ENCODE results near the gene GNAT3. TPM values are rescaled to one million over a fixed set of nuclear protein-coding genes. Genes with fewer than 3 reads are reported as not detected.

Gene GNAT3
- total and polyA plus RNA-seq, 3 donors from 2014 or later = 0.38 TPM; not detected in 2

DNA sequence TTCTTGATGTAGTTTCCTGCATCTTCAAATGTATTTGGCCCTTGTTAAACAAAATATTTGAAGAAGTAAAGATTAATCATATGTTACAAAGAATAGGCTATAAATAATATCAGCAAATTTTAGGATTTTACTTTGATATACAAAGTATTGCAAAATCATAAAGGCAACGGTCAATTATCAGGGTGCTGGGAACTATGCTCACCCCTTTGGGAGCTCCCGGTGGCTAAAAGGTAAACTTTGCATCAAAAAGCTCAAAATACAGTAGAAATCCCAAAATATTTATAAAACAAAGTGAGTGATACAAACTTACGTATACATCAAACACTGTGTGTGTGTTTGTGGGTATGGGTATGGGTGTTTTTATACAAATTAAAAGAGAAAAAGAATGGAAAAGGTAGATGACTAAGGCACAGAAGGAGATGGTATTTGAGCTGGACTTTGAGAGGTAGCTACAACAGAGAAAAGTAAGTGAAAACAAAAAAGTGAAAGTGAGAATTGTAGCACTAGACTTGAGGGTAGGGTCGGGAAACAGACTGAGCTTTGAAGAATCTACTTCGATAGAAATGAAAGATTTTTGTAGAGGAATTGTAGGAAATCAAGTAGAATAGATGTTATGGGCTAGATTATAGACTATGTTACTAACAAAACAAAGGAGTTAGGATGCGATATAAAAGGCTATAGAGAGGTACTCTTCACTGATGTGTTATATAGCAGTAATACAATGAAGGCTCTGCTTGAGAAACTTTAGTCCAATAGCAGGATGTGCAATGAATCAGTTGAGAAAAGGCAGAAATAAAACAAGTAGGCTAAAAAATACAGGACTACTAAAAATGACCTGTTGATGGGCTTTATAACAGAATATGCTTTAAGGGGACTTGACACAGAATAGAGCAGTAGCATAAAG is 52.8 kb downstream of the GNAT3 start:
- Histone ChIP-seq H3K4me3 (no peak overlapping the region), H3K36me3 (ENCODE audit: low read depth, missing control alignments) (no peaks in the 10 kb centered on the region), H3K4me1 (no peaks in the 10 kb centered on the region), H3K9me3 (no peaks in the 10 kb centered on the region), H3K27me3 (no peaks in the 10 kb centered on the region), H3K27ac (no peak overlapping the region)
- 84 to 87% methylated on average over 6 of the region's 6 CpGs for WGBS, 2 donors
- TF ChIP-seq, protein P1, sequence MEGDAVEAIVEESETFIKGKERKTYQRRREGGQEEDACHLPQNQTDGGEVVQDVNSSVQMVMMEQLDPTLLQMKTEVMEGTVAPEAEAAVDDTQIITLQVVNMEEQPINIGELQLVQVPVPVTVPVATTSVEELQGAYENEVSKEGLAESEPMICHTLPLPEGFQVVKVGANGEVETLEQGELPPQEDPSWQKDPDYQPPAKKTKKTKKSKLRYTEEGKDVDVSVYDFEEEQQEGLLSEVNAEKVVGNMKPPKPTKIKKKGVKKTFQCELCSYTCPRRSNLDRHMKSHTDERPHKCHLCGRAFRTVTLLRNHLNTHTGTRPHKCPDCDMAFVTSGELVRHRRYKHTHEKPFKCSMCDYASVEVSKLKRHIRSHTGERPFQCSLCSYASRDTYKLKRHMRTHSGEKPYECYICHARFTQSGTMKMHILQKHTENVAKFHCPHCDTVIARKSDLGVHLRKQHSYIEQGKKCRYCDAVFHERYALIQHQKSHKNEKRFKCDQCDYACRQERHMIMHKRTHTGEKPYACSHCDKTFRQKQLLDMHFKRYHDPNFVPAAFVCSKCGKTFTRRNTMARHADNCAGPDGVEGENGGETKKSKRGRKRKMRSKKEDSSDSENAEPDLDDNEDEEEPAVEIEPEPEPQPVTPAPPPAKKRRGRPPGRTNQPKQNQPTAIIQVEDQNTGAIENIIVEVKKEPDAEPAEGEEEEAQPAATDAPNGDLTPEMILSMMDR (IDR thresholded peaks at IDR 0.05) = no peak
- no peak for TF ChIP-seq POLR2A (IDR thresholded peaks at IDR 0.05)
- intact Hi-C loops (cut with DNase I; ENCODE audit: low total_unique reads) = no loop called here
- DNase-seq = no peak

DNA sequence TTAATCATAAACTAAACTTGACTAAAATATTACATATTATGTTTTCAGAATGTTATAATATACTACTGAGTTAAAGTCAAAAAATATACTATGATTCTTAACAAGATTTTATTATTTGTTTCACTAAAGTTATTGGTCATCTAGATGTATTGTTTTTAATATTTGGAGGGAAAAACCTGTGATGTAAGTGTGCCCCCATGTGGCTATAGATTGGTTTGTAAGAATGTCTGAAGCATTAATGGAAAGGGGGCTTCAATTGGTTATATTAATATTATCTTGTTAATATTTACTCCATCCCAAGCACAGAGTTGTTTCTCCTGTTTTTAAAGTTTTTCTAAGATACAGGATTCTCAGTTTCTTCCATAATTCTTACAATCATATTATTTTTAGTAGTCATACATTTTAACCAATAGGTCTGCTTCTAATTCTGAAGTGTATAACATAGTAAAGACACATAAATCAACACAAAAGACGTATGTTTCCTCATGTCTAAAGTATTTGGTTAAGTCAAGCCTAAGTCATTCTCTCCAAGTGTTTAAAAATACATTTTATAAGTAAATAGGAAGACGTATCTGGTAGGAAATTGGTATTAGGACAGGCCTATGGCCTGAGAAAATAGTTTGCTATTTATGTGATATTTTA is 58.0 kb downstream of the GNAT3 start:
- DNase-seq = peak; percentile 18
- no peaks in the 10 kb centered on the region for H3K36me3 ChIP-seq (ENCODE audit: low read depth, missing control alignments)
- no peak overlapping the region for H3K4me3 ChIP-seq
- H3K27ac ChIP-seq = no peak overlapping the region
- no peaks in the 10 kb centered on the region for H3K27me3 ChIP-seq
- no peaks in the 10 kb centered on the region for H3K9me3 ChIP-seq
- WGBS, 2 donors = 75 to 76% methylated on average over 2 of the region's 2 CpGs
- no peaks in the 10 kb centered on the region for H3K4me1 ChIP-seq
- intact Hi-C loops (cut with DNase I; ENCODE audit: low total_unique reads) = no loop called here
- TF ChIP-seq, protein P1 (IDR thresholded peaks at IDR 0.05) = peak in 2 of 3 experiments; percentile 22 to 23
- TF ChIP-seq POLR2A (IDR thresholded peaks at IDR 0.05) = no peak

DNA sequence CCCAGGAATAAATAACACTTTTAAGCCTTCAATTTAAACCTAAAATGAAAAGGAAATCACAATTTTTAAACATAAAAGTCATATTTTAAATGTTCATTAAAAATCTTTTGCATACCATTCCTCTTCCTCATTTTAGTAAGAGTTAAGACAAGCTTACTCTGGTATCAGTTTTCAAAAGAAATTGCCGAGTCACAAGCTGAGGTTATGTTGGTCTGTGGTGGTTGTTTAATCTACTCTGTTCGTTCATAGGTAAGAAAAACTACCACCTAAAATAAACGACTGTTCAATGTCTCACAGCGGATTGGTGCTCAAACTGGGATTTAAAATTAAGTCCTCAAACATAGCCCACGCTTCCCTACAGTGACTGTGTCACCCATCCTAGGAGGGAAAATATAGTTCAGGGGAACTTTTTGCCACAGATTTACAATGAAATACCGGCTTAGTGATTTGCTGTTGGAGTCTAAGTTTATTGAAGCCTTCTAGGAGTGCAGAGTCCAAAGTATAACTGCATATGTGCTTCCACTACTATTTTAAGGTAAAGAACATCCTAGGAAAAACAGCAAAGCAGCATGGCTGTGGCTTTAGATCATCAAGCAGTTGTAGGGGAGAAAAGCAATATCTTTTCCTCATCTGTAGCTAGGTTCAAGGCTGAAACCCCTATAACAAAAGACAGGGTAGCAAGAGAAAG is 61.1 kb downstream of the GNAT3 start:
- H3K4me1 ChIP-seq = no peaks in the 10 kb centered on the region
- TF ChIP-seq, protein P1 (IDR thresholded peaks at IDR 0.05) = no peak
- no peak for TF ChIP-seq POLR2A (IDR thresholded peaks at IDR 0.05)
- H3K4me3 ChIP-seq = no peak overlapping the region
- WGBS, 2 donors = 73 to 75% methylated on average over 6 of the region's 6 CpGs
- no peaks in the 10 kb centered on the region for H3K27me3 ChIP-seq
- intact Hi-C loops (cut with DNase I; ENCODE audit: low total_unique reads) = no loop called here
- no peak overlapping the region for H3K27ac ChIP-seq
- H3K36me3 ChIP-seq (ENCODE audit: low read depth, missing control alignments) = no peaks in the 10 kb centered on the region
- DNase-seq = no peak
- no peaks in the 10 kb centered on the region for H3K9me3 ChIP-seq

DNA sequence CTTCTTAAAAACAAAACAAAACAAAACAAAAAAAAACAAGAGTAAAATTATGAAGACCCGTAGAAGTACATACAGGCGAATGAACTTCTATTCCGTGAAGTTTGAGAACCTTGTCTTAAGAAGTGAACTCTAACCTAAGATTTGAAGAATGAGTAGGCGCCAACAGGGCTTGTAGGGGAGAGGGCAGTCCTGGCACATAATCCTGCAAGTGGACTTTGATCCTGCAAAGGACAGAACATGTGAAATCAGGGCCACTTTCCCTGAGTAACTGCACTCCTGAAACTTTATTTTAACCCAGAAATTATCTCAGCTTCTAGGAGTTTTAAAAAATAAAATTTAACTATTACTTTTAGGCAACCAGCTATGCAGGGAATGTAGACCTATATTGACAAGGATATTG is 62.0 kb downstream of the GNAT3 start:
- DNase-seq = no peak
- intact Hi-C loops (cut with DNase I; ENCODE audit: low total_unique reads) = no loop called here
- no peak overlapping the region for H3K27ac ChIP-seq
- H3K36me3 ChIP-seq (ENCODE audit: low read depth, missing control alignments) = no peaks in the 10 kb centered on the region
- TF ChIP-seq POLR2A (IDR thresholded peaks at IDR 0.05) = no peak
- TF ChIP-seq, protein P1 (IDR thresholded peaks at IDR 0.05) = no peak
- WGBS, 2 donors = 93% methylated on average over 4 of the region's 4 CpGs
- H3K9me3 ChIP-seq = no peaks in the 10 kb centered on the region
- no peak overlapping the region for H3K4me3 ChIP-seq
- H3K27me3 ChIP-seq = no peaks in the 10 kb centered on the region
- H3K4me1 ChIP-seq = no peaks in the 10 kb centered on the region
